CD4-positive, alpha-beta T cell (primary cell): ENCODE data around the gene SCGB3A1. TPM values are rescaled to one million over a fixed set of nuclear protein-coding genes. Genes with fewer than 3 reads are reported as not detected.

Experiments used
- ATAC-seq: fragments of 200-7000 bp; cut with Tn5 transposase; one replicate; pipeline ENCODE4 v1.10.0; 2022; ENCODE audit warnings: mild to moderate bottlenecking; ENCODE audit not compliant: poor library complexity
- CTCF ChIA-PET: fragments of 350-600 bp; sonication (Branson Sonifier 250); formaldehyde crosslinking; loops from one replicate; lab custom pipeline; 2021; ENCODE audit warnings: antibody characterized with exemption, inconsistent platforms; lab: Charles Lee
- POLR2A ChIA-PET: fragments of 350-600 bp; sonication (Branson Sonifier 250); formaldehyde crosslinking; loops from one replicate; lab custom pipeline; 2021; ENCODE audit warnings: antibody characterized with exemption, inconsistent platforms; lab: Charles Lee
- DNase-seq, 14 experiments: peaks; one replicate each; pipeline ENCODE4 v3.0.0-alpha.2; 2013 to 2020; ENCODE audit warnings: mixed read lengths in 2 of 14
- H3K27ac ChIP-seq, 2 donors: one replicate each; pipeline versions ENCODE4 v1.5.1 to v1.7.0; 2013; ENCODE audit warnings: low read length in 2 of 2, low read depth in 1 of 2, mild to moderate bottlenecking in 1 of 2
- H3K27me3 ChIP-seq, 2 experiments: 1 replicate in 1 of 2; 2 replicates in 1 of 2; pipeline versions ENCODE4 v1.6.1 to v1.7.0; 2013; ENCODE audit warnings: low read length in 2 of 2, control low read depth in 1 of 2, mild to moderate bottlenecking in 1 of 2, moderate library complexity in 1 of 2; ENCODE audit not compliant: insufficient read depth in 2 of 2, control insufficient read depth in 1 of 2
- H3K36me3 ChIP-seq: one replicate; pipeline ENCODE4 v1.6.1; 2013; ENCODE audit warnings: low read length, control low read depth; ENCODE audit not compliant: insufficient read depth
- H3K4me1 ChIP-seq: one replicate; pipeline ENCODE4 v1.6.1; 2013; ENCODE audit warnings: low read length, control low read depth; ENCODE audit not compliant: insufficient read depth
- H3K4me3 ChIP-seq: one replicate; pipeline ENCODE4 v1.5.1; 2013; ENCODE audit warnings: mild to moderate bottlenecking, low read length, moderate library complexity
- H3K9me3 ChIP-seq, 2 experiments: 1 replicate in 1 of 2; 2 replicates in 1 of 2; pipeline versions ENCODE4 v1.6.1 to v1.7.0; 2013; ENCODE audit warnings: low read length in 2 of 2, mild to moderate bottlenecking in 2 of 2, control low read depth in 1 of 2, moderate library complexity in 1 of 2; ENCODE audit not compliant: control insufficient read depth in 1 of 2, insufficient read depth in 1 of 2
- H3K27ac Mint-ChIP-seq: one replicate; pipeline ENCODE4 v1.8.0; 2020; ENCODE audit warnings: mixed read lengths
- H3K27me3 Mint-ChIP-seq: one replicate; pipeline ENCODE4 v1.8.0; 2021; ENCODE audit warnings: mixed read lengths
- H3K36me3 Mint-ChIP-seq: one replicate; pipeline ENCODE4 v1.8.0; 2021; ENCODE audit warnings: low read depth, mixed read lengths
- H3K4me1 Mint-ChIP-seq: one replicate; pipeline ENCODE4 v1.8.0; 2021; ENCODE audit warnings: low read depth, mixed read lengths
- H3K4me3 Mint-ChIP-seq: one replicate; pipeline ENCODE4 v1.8.0; 2020; ENCODE audit warnings: mild to moderate bottlenecking, mixed read lengths
- H3K9me3 Mint-ChIP-seq: one replicate; pipeline ENCODE4 v1.8.0; 2020; ENCODE audit warnings: mixed read lengths
- intact Hi-C, 2 experiments: fragments of 100-400 bp; cut with DNase I in 1 of 2; cut with micrococcal nuclease in 1 of 2; formaldehyde crosslinking; loops; one replicate each; pipeline versions ENCODE4 v1.15.1 to v1.9.0; 2023 to 2025; cut with DNase I, micrococcal nuclease
- total RNA-seq, 174 experiments: library from RNA in 2 of 174; stranded (reverse) in 2 of 174; gene quantifications; one replicate each; pipeline ENCODE4 v1.2.3 and lab custom pipeline; 2021 to 2026
- TF ChIP-seq, protein P1 (sequence below): fragments of 200-600 bp; IDR thresholded peaks from one replicate; pipeline ENCODE4 v1.8.0; 2022; ENCODE audit warnings: antibody characterized with exemption, mild to moderate bottlenecking

Gene SCGB3A1
- total RNA-seq, 2 experiments from 2014 or later: not detected

- Histone ChIP-seq H3K27ac (no peak overlapping the region), H3K4me1 (no peaks in the 10 kb centered on the region), H3K4me3 (no peak overlapping the region), H3K9me3 (peaks cover 0 to 3% of the 10 kb centered on the region in 2 experiments), H3K27me3 (no peaks in the 10 kb centered on the region), H3K36me3 (no peaks in the 10 kb centered on the region)
- Mint-ChIP-seq H3K27ac (no peak overlapping the region), H3K4me3 (no peak overlapping the region), H3K4me1 (no peaks in the 10 kb centered on the region), H3K36me3 (no peaks in the 10 kb centered on the region), H3K9me3 (no peaks in the 10 kb centered on the region), H3K27me3 (peaks cover 3% of the 10 kb centered on the region)
- intact Hi-C loops: no loop called here
- ChIA-PET CTCF (no interaction called here), POLR2A (no interaction called here)
- ATAC-seq (no peak), DNase-seq (no peak)
- TF ChIP-seq, protein P1, sequence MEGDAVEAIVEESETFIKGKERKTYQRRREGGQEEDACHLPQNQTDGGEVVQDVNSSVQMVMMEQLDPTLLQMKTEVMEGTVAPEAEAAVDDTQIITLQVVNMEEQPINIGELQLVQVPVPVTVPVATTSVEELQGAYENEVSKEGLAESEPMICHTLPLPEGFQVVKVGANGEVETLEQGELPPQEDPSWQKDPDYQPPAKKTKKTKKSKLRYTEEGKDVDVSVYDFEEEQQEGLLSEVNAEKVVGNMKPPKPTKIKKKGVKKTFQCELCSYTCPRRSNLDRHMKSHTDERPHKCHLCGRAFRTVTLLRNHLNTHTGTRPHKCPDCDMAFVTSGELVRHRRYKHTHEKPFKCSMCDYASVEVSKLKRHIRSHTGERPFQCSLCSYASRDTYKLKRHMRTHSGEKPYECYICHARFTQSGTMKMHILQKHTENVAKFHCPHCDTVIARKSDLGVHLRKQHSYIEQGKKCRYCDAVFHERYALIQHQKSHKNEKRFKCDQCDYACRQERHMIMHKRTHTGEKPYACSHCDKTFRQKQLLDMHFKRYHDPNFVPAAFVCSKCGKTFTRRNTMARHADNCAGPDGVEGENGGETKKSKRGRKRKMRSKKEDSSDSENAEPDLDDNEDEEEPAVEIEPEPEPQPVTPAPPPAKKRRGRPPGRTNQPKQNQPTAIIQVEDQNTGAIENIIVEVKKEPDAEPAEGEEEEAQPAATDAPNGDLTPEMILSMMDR: no peak
Observed at GRCh38 chr5:180639287-180639686, 48.0 kb upstream of the SCGB3A1 start.

- ChIA-PET CTCF (no interaction called here), POLR2A (no interaction called here)
- Mint-ChIP-seq H3K36me3 (no peaks in the 10 kb centered on the region), H3K9me3 (no peaks in the 10 kb centered on the region), H3K27ac (no peak overlapping the region), H3K4me3 (no peak overlapping the region), H3K4me1 (no peaks in the 10 kb centered on the region), H3K27me3 (no peaks in the 10 kb centered on the region)
- DNase-seq: peak in 1 of 14 experiments; percentile 2
- intact Hi-C loops: no loop called here
- Histone ChIP-seq H3K4me3 (no peak overlapping the region), H3K4me1 (no peaks in the 10 kb centered on the region), H3K9me3 (peaks cover 0 to 3% of the 10 kb centered on the region in 2 experiments), H3K27ac (no peak overlapping the region), H3K27me3 (no peaks in the 10 kb centered on the region), H3K36me3 (no peaks in the 10 kb centered on the region)
- TF ChIP-seq, protein P1: no peak
- ATAC-seq: no peak
Observed at GRCh38 chr5:180637962-180638680, 46.8 kb upstream of the SCGB3A1 start.

DNA sequence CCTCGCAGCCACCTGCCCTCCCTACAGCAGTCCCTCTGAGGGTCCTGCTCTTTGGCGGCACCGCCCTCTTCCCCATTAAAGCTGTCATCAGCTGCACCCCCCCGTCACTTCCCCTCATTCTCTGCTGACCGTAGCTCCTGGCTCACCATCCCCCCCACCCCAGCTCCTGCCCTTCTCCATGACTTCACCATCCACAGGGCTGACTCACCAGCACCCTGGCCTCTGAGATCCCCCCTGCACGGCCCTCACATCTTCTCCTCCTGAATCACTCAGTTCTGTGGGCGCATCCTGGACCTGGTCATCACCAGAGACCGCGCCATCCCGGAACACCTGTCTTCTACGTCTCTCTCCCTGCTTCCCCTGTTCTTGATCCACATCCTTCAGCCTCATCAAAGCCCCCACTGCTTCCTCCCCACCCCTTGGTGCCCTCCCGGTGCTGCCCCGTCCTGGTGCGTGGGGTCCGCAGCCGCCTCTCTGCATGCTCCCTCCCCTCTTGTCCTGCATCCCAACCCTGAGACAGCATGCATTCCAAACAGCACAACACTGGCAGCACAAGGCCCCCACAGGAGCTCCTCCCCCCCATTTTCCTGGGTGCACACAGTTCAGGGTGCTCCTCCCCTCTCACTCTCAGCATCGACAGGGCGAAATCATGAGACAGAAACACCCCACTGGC is 45.2 kb upstream of the SCGB3A1 start:
- peak in 1 of 14 experiments; percentile 6 for DNase-seq
- CTCF ChIA-PET: no interaction called here
- no peaks in the 10 kb centered on the region for H3K9me3 Mint-ChIP-seq

More for the DNA sequence above, 45.2 kb upstream of the SCGB3A1 start:
- Mint-ChIP-seq H3K4me1 (no peaks in the 10 kb centered on the region), H3K36me3 (no peaks in the 10 kb centered on the region), H3K4me3 (no peak overlapping the region), H3K27me3 (no peaks in the 10 kb centered on the region), H3K27ac (no peak overlapping the region)
- Histone ChIP-seq H3K4me3 (no peak overlapping the region), H3K36me3 (no peaks in the 10 kb centered on the region), H3K4me1 (no peaks in the 10 kb centered on the region), H3K9me3 (peaks cover 0 to 3% of the 10 kb centered on the region in 2 experiments), H3K27me3 (no peaks in the 10 kb centered on the region), H3K27ac (no peak overlapping the region)
- no peak for ATAC-seq
- POLR2A ChIA-PET: no interaction called here
- intact Hi-C loops: no loop called here
- TF ChIP-seq, protein P1: no peak
